Osteoblast (primary cell): ENCODE results near the gene PHLDA1. TPM values are rescaled to one million over a fixed set of nuclear protein-coding genes. Genes with fewer than 3 reads are reported as not detected.
A peak's percentile ranks its signal among the peaks of the same experiment; 100 is the strongest.

ENCODE experiments used
- DNase-seq: peaks from one replicate; pipeline ENCODE4 v3.0.0; 2011; ENCODE audit warnings: low spot score, mixed read lengths; ENCODE audit not compliant: insufficient read length; ENCODE audit errors: missing footprints
- H2AFZ ChIP-seq: 2 replicates; pipeline ENCODE4 v1.6.0; 2011; ENCODE audit warnings: mild to moderate bottlenecking, low read length
- H3K27ac ChIP-seq: 2 replicates; pipeline ENCODE4 v1.5.1; 2011; ENCODE audit warnings: mild to moderate bottlenecking, low read depth, low read length, moderate library complexity
- H3K27me3 ChIP-seq: 2 replicates; pipeline ENCODE4 v1.6.0; 2012; ENCODE audit warnings: mild to moderate bottlenecking, control low read depth, inconsistent platforms, low read length, moderate library complexity; ENCODE audit not compliant: insufficient read depth
- H3K36me3 ChIP-seq: 2 replicates; pipeline ENCODE4 v1.5.1; 2011; ENCODE audit warnings: mild to moderate bottlenecking, low read length, control low read depth, moderate library complexity; ENCODE audit not compliant: insufficient read depth
- H3K4me1 ChIP-seq: 2 replicates; pipeline ENCODE4 v1.5.1; 2011; ENCODE audit warnings: mild to moderate bottlenecking, low read length, control low read depth, moderate library complexity; ENCODE audit not compliant: insufficient read depth
- H3K4me2 ChIP-seq: 2 replicates; pipeline ENCODE4 v1.6.0; 2011; ENCODE audit warnings: mild to moderate bottlenecking, low read length; ENCODE audit not compliant: insufficient read depth
- H3K4me3 ChIP-seq: fragments of 200-600 bp; sonication (generic); 3 replicates; pipeline ENCODE4 v1.5.1; 2012; ENCODE audit warnings: mild to moderate bottlenecking, low read length, inconsistent platforms; ENCODE audit not compliant: insufficient read depth
- H3K79me2 ChIP-seq: 2 replicates; pipeline ENCODE4 v1.6.0; 2012; ENCODE audit warnings: mild to moderate bottlenecking, low read length, control low read depth, inconsistent platforms; ENCODE audit not compliant: insufficient read depth
- H3K9me3 ChIP-seq: 2 replicates; pipeline ENCODE4 v1.5.1; 2011; ENCODE audit warnings: low read depth, low read length, control low read depth
- H4K20me1 ChIP-seq: 2 replicates; pipeline ENCODE4 v1.6.0; 2012; ENCODE audit warnings: mild to moderate bottlenecking, low read length, control low read depth; ENCODE audit not compliant: insufficient read depth
- CTCF ChIP-seq: IDR thresholded peaks from 2 replicates; pipeline ENCODE4 v1.5.1; 2011; ENCODE audit warnings: mild to moderate bottlenecking, low read depth, low read length, moderate library complexity; ENCODE audit errors: extremely low read depth
- total RNA-seq: library from RNA; depleted of rRNA; stranded (reverse); fragments of >200 nt; gene quantifications from 2 replicates; pipeline ENCODE4 v1.2.3, GENCODE V29; 2012

PHLDA1 gene
- total RNA-seq, 1 donor = 111 TPM

- H3K36me3 ChIP-seq = no peaks in the 10 kb centered on the region
- H3K79me2 ChIP-seq = no peaks in the 10 kb centered on the region
- no peak overlapping the region for H3K27ac ChIP-seq
- no peaks in the 10 kb centered on the region for H3K9me3 ChIP-seq
- H3K27me3 ChIP-seq = no peaks in the 10 kb centered on the region
- no peak overlapping the region for H2AFZ ChIP-seq
- no peaks in the 10 kb centered on the region for H4K20me1 ChIP-seq
- peaks cover 30% of the 10 kb centered on the region for H3K4me1 ChIP-seq
- no peak overlapping the region for H3K4me3 ChIP-seq
- DNase-seq = peak; percentile 23
- TF ChIP-seq CTCF = no peak
- no peak overlapping the region for H3K4me2 ChIP-seq
Measured at GRCh38 chr12:75976113-75976512, 55.5 kb downstream of the PHLDA1 start.

- Histone ChIP-seq H4K20me1 (no peaks in the 10 kb centered on the region), H3K4me1 (peaks cover 30% of the 10 kb centered on the region), H3K27ac (no peak overlapping the region), H3K4me2 (no peak overlapping the region), H3K79me2 (no peaks in the 10 kb centered on the region), H3K9me3 (no peaks in the 10 kb centered on the region), H2AFZ (no peak overlapping the region), H3K4me3 (no peak overlapping the region), H3K27me3 (no peaks in the 10 kb centered on the region), H3K36me3 (no peaks in the 10 kb centered on the region)
- no peak for TF ChIP-seq CTCF
- no peak for DNase-seq
Measured at GRCh38 chr12:75975702-75976101, 55.9 kb downstream of the PHLDA1 start.

Other genes with a start within 250 kb of the PHLDA1 start
- gene NAP1L1, start 52.9 kb upstream of the PHLDA1 start, total RNA-seq = 200 and 203 TPM in 2 replicates